WI38 (cell line): ENCODE results near the gene CXCR5.

Source experiments
- H3K4me3 ChIP-seq: 2 replicates; pipeline ENCODE4 v1.5.1; 2011; ENCODE audit warnings: low read depth, mild to moderate bottlenecking, control low read depth, low read length
- CTCF ChIP-seq: IDR thresholded peaks from 2 replicates; pipeline ENCODE4 v1.5.1; 2012; ENCODE audit warnings: low read depth, mild to moderate bottlenecking, control low read depth, low read length

Gene CXCR5

DNA sequence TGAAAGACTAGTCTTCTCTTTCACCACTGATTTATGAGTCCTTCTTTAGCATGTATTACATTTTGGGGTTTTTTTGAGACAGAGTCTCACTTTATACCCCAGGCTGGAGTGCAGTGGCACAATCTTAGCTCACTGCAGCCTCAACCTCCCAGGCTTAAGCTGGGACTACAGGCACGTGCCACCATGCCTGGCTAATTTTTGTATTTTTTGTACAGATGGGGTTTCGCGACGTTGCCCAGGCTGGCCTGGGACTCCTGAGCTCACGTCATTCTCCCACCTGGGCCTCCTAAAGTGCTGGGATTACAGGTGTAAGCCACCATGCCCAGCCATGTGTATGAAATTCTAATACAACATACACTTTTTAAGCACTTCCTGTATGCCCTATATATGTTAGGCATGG, 26.3 kb upstream of the CXCR5 start:
- TF ChIP-seq CTCF, result no peak
- H3K4me3 ChIP-seq, result no peak overlapping the region

GRCh38 chr11:118859973-118860372, 23.7 kb upstream of the CXCR5 start:
- TF ChIP-seq CTCF, result no peak
- H3K4me3 ChIP-seq, result no peak overlapping the region

- no peak overlapping the region for H3K4me3 ChIP-seq
- no peak for TF ChIP-seq CTCF
Observed at GRCh38 chr11:118868659-118869058, 15.0 kb upstream of the CXCR5 start.

DNA sequence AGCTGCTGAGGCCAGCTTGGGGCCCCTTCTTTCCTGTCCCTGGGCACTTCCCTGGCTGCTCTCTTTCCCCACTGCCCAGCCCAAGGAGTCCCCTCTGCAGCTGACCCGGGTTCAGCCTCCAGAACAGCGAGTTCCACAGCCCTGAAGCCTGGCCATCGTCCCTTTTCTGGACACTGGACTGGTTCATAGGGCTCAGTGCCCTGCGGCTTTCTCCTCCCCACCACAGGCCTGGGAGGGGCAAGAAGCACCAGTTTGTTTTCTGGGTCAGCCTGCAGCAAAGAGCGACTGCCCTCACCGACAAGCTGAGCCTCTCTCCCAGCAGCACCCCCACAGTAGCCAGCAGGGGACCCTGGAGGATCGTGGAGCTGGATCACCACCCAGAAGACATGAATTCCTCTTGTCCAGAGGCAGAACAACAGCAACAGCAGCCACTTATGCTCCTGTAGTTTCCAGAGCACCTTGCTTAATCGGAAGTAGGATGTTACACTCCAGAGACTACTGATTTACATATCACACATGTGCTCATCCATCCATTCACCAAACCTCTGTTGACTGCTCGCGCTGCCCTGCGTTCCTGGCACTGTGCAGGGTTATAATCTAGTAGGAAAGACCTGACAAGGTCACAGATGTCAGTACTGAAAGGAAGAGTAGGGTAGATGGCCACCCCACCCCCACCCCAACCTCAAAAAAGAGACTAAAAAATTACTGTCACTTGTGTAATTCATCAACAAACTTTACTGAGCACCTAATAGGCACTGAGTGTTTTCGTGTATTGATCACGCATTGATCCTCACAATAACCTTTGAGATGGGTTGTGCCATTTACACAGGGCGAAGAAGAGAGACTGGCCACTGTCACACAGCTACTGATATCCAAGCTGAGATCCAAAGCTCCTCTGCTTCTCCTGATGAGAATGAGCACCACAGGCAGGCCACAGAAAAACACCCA, 13.0 kb upstream of the CXCR5 start:
- H3K4me3 ChIP-seq, result no peak overlapping the region

DNA sequence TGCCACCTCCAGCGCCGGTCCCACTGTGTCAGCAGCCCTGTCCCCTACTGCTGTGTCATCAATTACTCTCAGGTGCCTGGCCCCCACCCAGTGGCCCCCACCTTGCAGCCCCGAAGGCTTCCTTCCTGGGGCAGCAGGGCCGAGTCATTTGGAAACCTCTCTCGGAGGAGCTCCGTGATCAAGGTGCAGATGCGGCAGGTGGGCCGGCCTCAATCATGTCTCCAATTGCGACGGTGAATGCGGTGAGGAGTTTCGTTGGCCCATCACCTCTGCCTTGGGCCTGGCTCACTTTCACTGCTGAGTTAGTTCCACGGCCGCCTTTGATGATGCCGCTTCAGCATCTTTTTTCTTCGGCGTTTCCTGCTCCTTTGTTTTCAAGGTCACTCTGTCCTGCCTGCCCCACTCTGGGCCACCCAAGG, 11.3 kb upstream of the CXCR5 start:
- H3K4me3 ChIP-seq, result no peak overlapping the region
- TF ChIP-seq CTCF, result no peak

More for the DNA sequence above, 13.0 kb upstream of the CXCR5 start:
- TF ChIP-seq CTCF, result no peak

GRCh38 chr11:118873804-118874203, 9.9 kb upstream of the CXCR5 start:
- no peak overlapping the region for H3K4me3 ChIP-seq
- no peak for TF ChIP-seq CTCF

DNA sequence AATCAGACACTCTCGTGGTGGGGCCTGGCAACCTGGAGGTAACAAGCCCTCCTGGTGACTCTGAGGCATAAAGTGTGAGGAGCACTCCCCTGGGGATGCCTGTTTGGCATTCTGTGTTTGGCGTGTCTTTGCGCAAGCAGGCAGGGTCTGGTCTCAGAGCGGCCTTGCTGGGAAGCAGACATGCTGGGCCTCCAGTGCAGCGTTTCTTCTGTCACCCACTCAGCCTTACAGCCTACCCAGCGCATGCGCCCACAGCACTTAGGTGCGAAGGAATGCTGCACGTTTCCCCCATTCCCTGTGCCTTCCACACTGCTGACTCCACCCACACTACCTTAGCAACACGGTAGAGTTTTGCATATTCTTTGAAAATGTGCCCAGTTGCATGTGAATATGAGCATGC, 7.4 kb upstream of the CXCR5 start:
- H3K4me3 ChIP-seq, result no peak overlapping the region
- no peak for TF ChIP-seq CTCF
